Psoas muscle (tissue), 8 donors: Measurements from ENCODE around the gene ADAT1. TPM values are rescaled to one million over a fixed set of nuclear protein-coding genes. Genes with fewer than 3 reads are reported as not detected.

Experiments used
- ATAC-seq, 4 donors: fragments of 200-7000 bp; cut with Tn5 transposase; one replicate each; pipeline ENCODE4 v1.9.1; 2020; ENCODE audit warnings: moderate library complexity in 3 of 4, mild to moderate bottlenecking in 2 of 4
- DNase-seq, 2 donors: peaks; one replicate each; pipeline ENCODE4 v3.0.0-alpha.2; 2020
- H3K27ac ChIP-seq: fragments of 200-600 bp; one replicate; pipeline ENCODE4 v1.8.0; 2022
- H3K27me3 ChIP-seq, 3 donors: fragments of 200-600 bp in 1 of 3; one replicate each; pipeline versions ENCODE4 v1.6.1 to v1.8.0; 2013 to 2022; ENCODE audit warnings: low read length in 2 of 3, mild to moderate bottlenecking in 2 of 3, moderate library complexity in 1 of 3; ENCODE audit not compliant: insufficient read depth in 3 of 3
- H3K36me3 ChIP-seq, 2 donors: fragments of 200-600 bp in 1 of 2; one replicate each; pipeline versions ENCODE4 v1.6.1 to v1.8.0; 2013 to 2022; ENCODE audit warnings: low read depth in 1 of 2, mild to moderate bottlenecking in 1 of 2, moderate library complexity in 1 of 2; ENCODE audit not compliant: insufficient read depth in 1 of 2
- H3K4me1 ChIP-seq: fragments of 200-600 bp; one replicate; pipeline ENCODE4 v1.8.0; 2022
- H3K4me3 ChIP-seq: fragments of 200-600 bp; one replicate; pipeline ENCODE4 v1.8.0; 2022; ENCODE audit warnings: mild to moderate bottlenecking
- H3K9me3 ChIP-seq: fragments of 200-600 bp; one replicate; pipeline ENCODE4 v1.8.0; 2022
- WGBS, 3 donors: extraction: QIAGEN DNeasy Blood & Tissue Kit; methylation state at CpG; one replicate each; pipeline versions ENCODE4 v1.1.6 to v1.1.7; 2013; 5-methylcytosine and 5-hydroxymethylcytosine counted together
- intact Hi-C, 2 donors: fragments of 100-400 bp; cut with DNase I; formaldehyde crosslinking; loops; one replicate each; pipeline versions ENCODE4 v1.11.0 to v1.14.2; 2022
- polyA plus RNA-seq, 3 donors: library from polyadenylated mRNA; stranded (reverse); fragments of 200-250 nt; gene quantifications; one replicate each; pipeline ENCODE4 v1.2.3, GENCODE V29; 2013
- total RNA-seq, 4 donors: library from RNA; stranded (reverse); fragmentation: NEBNext Ultra II Directional in 2 of 4; extraction: Animal tissue kit (Norgen Biotek cat#: 25700) in 2 of 4; gene quantifications; one replicate each; pipeline versions ENCODE4 v1.2.1 to v1.2.4, GENCODE V29; 2021 to 2023
- TF ChIP-seq, protein P1 (sequence below): fragments of 200-600 bp; IDR thresholded peaks from one replicate; pipeline ENCODE4 v1.8.0; 2022; ENCODE audit warnings: antibody characterized with exemption
- donor health status: healthy with polysubstance abuse.
- donor health status: DM: no; HTN: no; CAD: no; lungs with moderate emphysema.
- donor health status: Bipolar disorder and iron deficiency.
- donor health status: healthy.
- donor health status: DM: yes; HTN: yes; CAD: no.
- donor health status: DM: no; HTN: no; CAD: no.
- donor health status: DM: no; HTN: no; CAD: no.
- donor health status: DM: yes; HTN: yes; CAD: no.

The ADAT1 gene
- total and polyA plus RNA-seq, 7 donors = 6.9 to 26.1 (median 18.8) TPM

DNA sequence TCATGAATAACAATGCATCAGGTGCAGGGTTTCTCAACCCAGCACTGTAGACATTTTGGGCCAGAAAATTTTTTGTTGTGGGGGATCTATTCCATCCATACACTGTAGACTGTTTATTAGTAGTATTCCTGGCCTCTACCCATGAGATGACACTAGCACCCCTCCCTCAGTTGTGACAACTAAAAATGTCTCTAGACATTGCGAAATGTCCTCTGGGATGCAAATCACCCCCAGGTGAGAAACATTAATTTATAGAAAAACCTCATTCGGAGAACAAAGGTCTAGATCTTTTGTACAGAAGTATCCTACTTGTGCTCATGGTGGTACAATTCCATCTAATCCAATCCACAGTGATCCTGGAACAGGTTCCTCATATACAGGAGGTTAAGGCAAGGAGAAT lies 4.3 kb downstream of the ADAT1 start:
- intact Hi-C loops = no loop called here
- TF ChIP-seq, protein P1, sequence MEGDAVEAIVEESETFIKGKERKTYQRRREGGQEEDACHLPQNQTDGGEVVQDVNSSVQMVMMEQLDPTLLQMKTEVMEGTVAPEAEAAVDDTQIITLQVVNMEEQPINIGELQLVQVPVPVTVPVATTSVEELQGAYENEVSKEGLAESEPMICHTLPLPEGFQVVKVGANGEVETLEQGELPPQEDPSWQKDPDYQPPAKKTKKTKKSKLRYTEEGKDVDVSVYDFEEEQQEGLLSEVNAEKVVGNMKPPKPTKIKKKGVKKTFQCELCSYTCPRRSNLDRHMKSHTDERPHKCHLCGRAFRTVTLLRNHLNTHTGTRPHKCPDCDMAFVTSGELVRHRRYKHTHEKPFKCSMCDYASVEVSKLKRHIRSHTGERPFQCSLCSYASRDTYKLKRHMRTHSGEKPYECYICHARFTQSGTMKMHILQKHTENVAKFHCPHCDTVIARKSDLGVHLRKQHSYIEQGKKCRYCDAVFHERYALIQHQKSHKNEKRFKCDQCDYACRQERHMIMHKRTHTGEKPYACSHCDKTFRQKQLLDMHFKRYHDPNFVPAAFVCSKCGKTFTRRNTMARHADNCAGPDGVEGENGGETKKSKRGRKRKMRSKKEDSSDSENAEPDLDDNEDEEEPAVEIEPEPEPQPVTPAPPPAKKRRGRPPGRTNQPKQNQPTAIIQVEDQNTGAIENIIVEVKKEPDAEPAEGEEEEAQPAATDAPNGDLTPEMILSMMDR = no peak
- no peaks in the 10 kb centered on the region for H3K27me3 ChIP-seq
- no peak for ATAC-seq
- H3K9me3 ChIP-seq = no peaks in the 10 kb centered on the region
- H3K36me3 ChIP-seq = peaks cover 12 to 68% of the 10 kb centered on the region in 2 donors
- no peak overlapping the region for H3K4me3 ChIP-seq
- DNase-seq = no peak
- WGBS, 3 donors = 95 to 100% (median 96%) methylated on average over 2 of the region's 2 CpGs
- H3K4me1 ChIP-seq = peaks cover 17% of the 10 kb centered on the region
- H3K27ac ChIP-seq = no peak overlapping the region

DNA sequence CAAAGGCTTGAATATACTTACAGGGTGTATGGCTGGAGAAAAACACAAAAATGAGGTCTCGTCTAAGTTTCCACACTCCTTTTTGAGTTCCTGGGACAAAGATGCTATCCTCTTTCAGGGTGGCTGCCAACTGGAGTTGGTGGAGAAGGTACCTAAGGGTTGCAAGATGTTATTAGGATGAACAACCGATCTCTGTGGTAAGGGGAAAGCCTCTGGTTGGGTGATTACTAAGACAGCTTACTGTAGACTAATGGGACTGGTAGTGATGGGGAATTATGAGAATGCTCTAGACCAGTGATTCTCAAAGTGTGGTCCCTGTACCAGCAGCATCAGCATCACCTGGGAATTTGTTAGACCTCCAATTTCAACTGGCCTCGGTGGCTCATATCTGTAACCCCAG lies 6.0 kb downstream of the ADAT1 start:
- intact Hi-C loops = no loop called here
- no peak overlapping the region for H3K27ac ChIP-seq
- no peak for ATAC-seq

DNA sequence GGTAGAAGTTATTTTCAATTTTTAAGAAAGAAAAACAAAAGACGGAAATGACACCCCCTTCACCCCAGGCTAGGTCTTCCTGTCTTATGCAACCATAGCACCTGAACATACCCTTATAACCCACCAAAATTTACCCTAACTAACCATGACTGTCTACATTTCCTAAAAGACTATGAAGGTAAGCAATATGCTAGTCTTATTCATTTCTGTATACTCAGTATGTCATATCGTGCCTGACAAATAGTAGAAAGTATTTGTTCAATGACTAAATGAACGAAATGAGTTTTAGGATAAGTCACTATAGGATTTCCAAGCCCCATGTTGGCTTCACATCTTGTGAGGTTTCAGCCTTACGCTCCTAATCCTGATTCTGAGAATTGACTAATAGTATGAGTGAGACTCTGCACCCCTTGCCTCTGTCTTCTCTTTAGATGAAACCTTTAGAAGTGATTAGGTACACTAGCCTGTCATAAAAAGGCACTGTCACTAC lies 6.5 kb downstream of the ADAT1 start:
- TF ChIP-seq, protein P1 = no peak
- intact Hi-C loops = no loop called here

More for the DNA sequence above, 6.0 kb downstream of the ADAT1 start:
- TF ChIP-seq, protein P1 = no peak
- H3K36me3 ChIP-seq = peaks cover 15 to 85% of the 10 kb centered on the region in 2 donors
- WGBS, 3 donors = 90 to 92% (median 92%) methylated on average over 3 of the region's 3 CpGs
- no peaks in the 10 kb centered on the region for H3K27me3 ChIP-seq
- H3K4me3 ChIP-seq = no peak overlapping the region
- no peaks in the 10 kb centered on the region for H3K9me3 ChIP-seq
- peaks cover 13% of the 10 kb centered on the region for H3K4me1 ChIP-seq
- no peak for DNase-seq

DNA sequence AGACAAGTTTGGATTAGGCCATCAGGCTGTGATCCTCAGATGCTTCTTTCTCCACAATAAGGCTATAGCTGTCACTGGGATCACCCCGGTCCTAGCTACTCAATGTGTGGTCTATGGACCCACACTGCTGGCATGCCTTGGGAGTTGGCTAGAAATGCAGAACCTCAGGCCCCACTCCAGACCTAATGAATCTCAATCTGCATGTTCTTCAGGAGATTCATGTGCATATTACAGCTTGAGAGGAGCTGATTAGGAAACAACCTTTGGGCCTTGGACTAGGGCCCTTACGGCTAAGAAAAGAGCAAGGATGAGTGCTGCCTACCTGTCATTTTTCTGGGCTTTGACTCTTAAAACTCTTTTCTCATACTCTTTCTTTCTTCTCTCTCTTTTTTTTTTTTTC lies 7.5 kb downstream of the ADAT1 start:
- no peak overlapping the region for H3K4me3 ChIP-seq
- intact Hi-C loops = no loop called here
- no peaks in the 10 kb centered on the region for H3K4me1 ChIP-seq
- peaks cover 15 to 100% of the 10 kb centered on the region in 2 donors for H3K36me3 ChIP-seq
- no peaks in the 10 kb centered on the region for H3K27me3 ChIP-seq
- WGBS, 3 donors = 85 to 98% (median 95%) methylated on average over 2 of the region's 2 CpGs
- ATAC-seq (no peak), DNase-seq (no peak)
- H3K27ac ChIP-seq = no peak overlapping the region
- H3K9me3 ChIP-seq = no peaks in the 10 kb centered on the region
- TF ChIP-seq, protein P1 = no peak

More for the DNA sequence above, 6.5 kb downstream of the ADAT1 start:
- H3K9me3 ChIP-seq = no peaks in the 10 kb centered on the region
- H3K4me1 ChIP-seq = peaks cover 7% of the 10 kb centered on the region
- no peak overlapping the region for H3K27ac ChIP-seq
- H3K27me3 ChIP-seq = no peaks in the 10 kb centered on the region
- ATAC-seq = no peak
- no peak for DNase-seq
- no peak overlapping the region for H3K4me3 ChIP-seq
- H3K36me3 ChIP-seq = peaks cover 15 to 91% of the 10 kb centered on the region in 2 donors
- WGBS, 3 donors = 96 to 97% (median 97%) methylated on average over 4 of the region's 4 CpGs
